ENCODE data around the gene LILRB2.

DNA sequence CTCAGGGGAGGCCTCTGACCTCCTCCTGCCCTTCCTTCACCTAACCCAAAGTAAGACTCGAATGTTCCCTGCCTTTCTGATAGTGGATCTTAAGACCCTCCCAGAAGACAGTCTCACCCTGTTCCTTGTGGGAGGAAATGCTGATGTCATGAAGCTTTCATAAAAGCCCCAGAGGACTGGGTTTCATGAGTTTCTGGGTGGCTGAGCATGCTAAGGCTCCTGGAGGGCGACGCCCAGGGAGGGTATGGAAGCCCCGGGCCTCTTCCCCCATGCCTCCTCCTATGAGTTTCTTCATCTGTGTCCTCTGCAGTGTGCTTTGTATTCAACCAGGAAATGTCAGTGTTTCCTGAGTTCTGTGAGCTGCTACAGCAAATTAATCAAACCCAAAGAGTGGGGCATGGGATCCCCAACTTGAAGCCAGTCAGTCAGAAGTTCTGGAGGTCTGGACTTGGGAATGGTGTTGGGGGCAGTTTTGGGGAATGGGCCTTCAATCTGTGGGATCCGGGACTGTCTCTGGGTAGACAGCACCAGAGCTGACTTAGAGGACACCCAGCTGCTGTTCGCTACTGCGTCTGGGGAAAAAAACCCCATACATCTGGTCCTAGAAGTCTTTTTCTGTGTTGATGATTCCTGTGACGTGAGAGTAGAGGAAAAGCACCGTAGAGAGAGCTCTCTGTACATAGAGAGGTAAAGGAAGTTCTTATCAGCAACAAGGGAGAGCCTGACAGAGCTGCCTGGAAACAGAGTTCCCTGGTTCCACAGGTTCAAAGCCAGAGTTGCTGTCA, 2.0 kb upstream of the LILRB2 start:
- TF ChIP-seq, protein P1, sequence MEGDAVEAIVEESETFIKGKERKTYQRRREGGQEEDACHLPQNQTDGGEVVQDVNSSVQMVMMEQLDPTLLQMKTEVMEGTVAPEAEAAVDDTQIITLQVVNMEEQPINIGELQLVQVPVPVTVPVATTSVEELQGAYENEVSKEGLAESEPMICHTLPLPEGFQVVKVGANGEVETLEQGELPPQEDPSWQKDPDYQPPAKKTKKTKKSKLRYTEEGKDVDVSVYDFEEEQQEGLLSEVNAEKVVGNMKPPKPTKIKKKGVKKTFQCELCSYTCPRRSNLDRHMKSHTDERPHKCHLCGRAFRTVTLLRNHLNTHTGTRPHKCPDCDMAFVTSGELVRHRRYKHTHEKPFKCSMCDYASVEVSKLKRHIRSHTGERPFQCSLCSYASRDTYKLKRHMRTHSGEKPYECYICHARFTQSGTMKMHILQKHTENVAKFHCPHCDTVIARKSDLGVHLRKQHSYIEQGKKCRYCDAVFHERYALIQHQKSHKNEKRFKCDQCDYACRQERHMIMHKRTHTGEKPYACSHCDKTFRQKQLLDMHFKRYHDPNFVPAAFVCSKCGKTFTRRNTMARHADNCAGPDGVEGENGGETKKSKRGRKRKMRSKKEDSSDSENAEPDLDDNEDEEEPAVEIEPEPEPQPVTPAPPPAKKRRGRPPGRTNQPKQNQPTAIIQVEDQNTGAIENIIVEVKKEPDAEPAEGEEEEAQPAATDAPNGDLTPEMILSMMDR (conservative IDR thresholded peaks at IDR 0.05), result no peak
- no peak for TF ChIP-seq EZH2 (IDR thresholded peaks at IDR 0.05; ENCODE audit: low read depth)
